Glutamatergic neuron (in vitro differentiated cells): Measurements from ENCODE around the gene TPPP3. TPM values are rescaled to one million over a fixed set of nuclear protein-coding genes. Genes with fewer than 3 reads are reported as not detected.

Experiments used
- DNase-seq: peaks from one replicate; pipeline ENCODE4 v3.0.0; 2022
- H3K27ac Mint-ChIP-seq: one replicate; pipeline ENCODE4 v1.8.0; 2020; ENCODE audit warnings: mild to moderate bottlenecking, mixed read lengths, inconsistent platforms; ENCODE audit not compliant: unreplicated experiment
- H3K27me3 Mint-ChIP-seq: one replicate; pipeline ENCODE4 v1.8.0; 2020; ENCODE audit warnings: mild to moderate bottlenecking, moderate library complexity, mixed read lengths, inconsistent platforms; ENCODE audit not compliant: unreplicated experiment
- H3K36me3 Mint-ChIP-seq: one replicate; pipeline ENCODE4 v1.8.0; 2020; ENCODE audit warnings: mild to moderate bottlenecking, mixed read lengths, inconsistent platforms; ENCODE audit not compliant: unreplicated experiment
- H3K4me1 Mint-ChIP-seq: one replicate; pipeline ENCODE4 v1.8.0; 2020; ENCODE audit warnings: mild to moderate bottlenecking, low read depth, mixed read lengths, inconsistent platforms; ENCODE audit not compliant: unreplicated experiment
- H3K4me3 Mint-ChIP-seq: one replicate; pipeline ENCODE4 v1.8.0; 2020; ENCODE audit warnings: mild to moderate bottlenecking, mixed read lengths, inconsistent platforms; ENCODE audit not compliant: unreplicated experiment
- H3K9me3 Mint-ChIP-seq: one replicate; pipeline ENCODE4 v1.8.0; 2020; ENCODE audit warnings: mild to moderate bottlenecking, moderate library complexity, mixed read lengths, inconsistent platforms; ENCODE audit not compliant: unreplicated experiment
- long read RNA-seq: library from polyadenylated mRNA; unstranded; transcript quantifications from one replicate; pipeline ENCODE4 v2.0.0, GENCODE V29; 2020; ENCODE audit not compliant: unreplicated experiment
- total RNA-seq: library from RNA; stranded (reverse); fragmentation: NEBNext Ultra II Directional; extraction: Animal tissue kit (Norgen Biotek cat#: 25700); gene quantifications from one replicate; pipeline ENCODE4 v1.2.1, GENCODE V29; 2021; ENCODE audit not compliant: unreplicated experiment
- TF ChIP-seq, protein P1 (sequence below): fragments of 200-600 bp; sonication (generic); IDR thresholded peaks from one replicate; pipeline ENCODE4 v1.5.0; 2021; ENCODE audit not compliant: partially characterized antibody, unreplicated experiment

TPPP3 gene
- 21.7 TPM for total RNA-seq
- long read RNA-seq, transcript TPPP3-202 (4 exons, 1,058 nt) = major isoform, 17 of 19 reads
- long read RNA-seq, partial matches to known transcripts = 1 of 19 reads
- long read RNA-seq, other reads (novel, unspliced or antisense) = 0 of 19 reads

DNA sequence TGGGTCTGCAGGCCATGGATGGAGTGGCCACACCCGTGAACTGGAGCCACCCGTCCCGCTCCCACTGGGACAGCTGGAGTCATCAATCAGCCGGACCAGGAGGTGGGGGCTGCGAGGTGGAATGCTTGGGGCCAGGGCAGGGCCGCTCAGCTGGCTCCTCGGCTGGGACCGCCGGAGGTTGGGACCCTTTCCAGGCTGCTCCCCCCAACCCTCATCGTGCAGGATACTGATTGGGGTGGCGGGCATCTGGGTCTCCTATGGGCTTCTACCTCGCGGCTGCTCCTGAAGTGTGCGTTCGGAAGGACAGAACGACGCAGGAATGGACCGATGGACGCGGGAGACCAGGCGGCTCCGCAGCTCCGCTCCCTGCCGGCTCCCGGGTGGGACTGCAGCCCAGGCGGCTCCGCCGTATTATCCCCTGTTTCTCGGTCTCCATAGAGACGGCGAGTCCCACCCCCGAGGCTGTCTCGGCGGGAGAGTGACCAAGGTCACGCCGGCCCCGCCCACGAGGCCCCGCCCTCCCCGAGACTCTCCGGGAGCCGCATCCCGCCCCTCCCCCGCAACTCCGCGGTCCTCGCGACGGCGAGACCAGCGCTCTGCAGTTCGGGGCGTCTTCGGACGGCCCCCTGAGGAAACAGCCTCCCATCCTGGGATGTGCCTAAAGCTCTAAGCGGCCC, at the start of gene TPPP3:
Gene TPPP3 (minus strand): TSS at position 388 of the 677 bp plus-strand sequence. CDS start 2,387 bp downstream, outside the sequence.
- H3K36me3 Mint-ChIP-seq = no peaks in the 10 kb centered on the region
- peak within 1 kb of the TSS; percentile 85 for H3K4me3 Mint-ChIP-seq
- H3K27me3 Mint-ChIP-seq = peaks cover 15% of the 10 kb centered on the region
- DNase-seq = peak; percentile 89
- peaks cover 20% of the 10 kb centered on the region for H3K4me1 Mint-ChIP-seq
- TF ChIP-seq, protein P1, sequence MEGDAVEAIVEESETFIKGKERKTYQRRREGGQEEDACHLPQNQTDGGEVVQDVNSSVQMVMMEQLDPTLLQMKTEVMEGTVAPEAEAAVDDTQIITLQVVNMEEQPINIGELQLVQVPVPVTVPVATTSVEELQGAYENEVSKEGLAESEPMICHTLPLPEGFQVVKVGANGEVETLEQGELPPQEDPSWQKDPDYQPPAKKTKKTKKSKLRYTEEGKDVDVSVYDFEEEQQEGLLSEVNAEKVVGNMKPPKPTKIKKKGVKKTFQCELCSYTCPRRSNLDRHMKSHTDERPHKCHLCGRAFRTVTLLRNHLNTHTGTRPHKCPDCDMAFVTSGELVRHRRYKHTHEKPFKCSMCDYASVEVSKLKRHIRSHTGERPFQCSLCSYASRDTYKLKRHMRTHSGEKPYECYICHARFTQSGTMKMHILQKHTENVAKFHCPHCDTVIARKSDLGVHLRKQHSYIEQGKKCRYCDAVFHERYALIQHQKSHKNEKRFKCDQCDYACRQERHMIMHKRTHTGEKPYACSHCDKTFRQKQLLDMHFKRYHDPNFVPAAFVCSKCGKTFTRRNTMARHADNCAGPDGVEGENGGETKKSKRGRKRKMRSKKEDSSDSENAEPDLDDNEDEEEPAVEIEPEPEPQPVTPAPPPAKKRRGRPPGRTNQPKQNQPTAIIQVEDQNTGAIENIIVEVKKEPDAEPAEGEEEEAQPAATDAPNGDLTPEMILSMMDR = peak; percentile 74
- H3K9me3 Mint-ChIP-seq = peaks cover 2% of the 10 kb centered on the region
- H3K27ac Mint-ChIP-seq = peak within 1 kb of the TSS; percentile 72

DNA sequence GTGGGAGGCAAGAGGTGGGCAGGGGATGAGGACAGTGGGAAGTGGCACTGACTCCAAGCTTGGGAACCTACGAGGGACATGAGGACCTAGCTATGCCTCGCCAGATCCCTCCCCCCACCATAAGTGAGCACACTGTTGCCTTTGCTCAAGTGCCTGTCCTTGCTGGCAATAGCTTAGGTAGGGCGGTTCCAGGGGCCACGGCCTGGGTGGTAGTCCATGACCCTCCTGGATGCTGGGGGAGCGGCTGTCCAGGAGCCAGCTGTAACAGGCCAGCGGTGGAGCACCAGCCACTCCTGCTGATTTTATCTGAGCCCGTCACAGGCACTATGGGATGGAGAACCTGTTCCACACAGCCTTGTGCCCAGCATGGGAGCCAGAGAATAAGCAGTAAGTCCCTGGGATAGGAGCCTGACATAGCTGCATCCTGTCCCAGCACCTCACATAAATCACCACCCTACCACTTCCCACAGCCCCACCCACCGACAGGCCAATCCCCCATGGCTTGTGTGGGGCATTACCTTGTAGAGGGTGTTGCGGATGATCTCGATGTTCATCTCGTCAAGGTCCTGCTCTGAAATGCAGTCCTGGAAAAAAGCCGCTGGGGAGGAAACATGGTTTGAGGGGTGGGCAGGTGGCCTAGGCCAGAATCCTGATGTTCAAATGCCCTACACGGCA, 49.4 kb upstream of the TPPP3 start:
- Mint-ChIP-seq H3K27me3 (peaks cover 14% of the 10 kb centered on the region), H3K4me1 (peaks cover 21% of the 10 kb centered on the region), H3K36me3 (no peaks in the 10 kb centered on the region), H3K9me3 (no peaks in the 10 kb centered on the region), H3K4me3 (no peak overlapping the region), H3K27ac (no peak overlapping the region)
- TF ChIP-seq, protein P1 = no peak
- DNase-seq = no peak

DNA sequence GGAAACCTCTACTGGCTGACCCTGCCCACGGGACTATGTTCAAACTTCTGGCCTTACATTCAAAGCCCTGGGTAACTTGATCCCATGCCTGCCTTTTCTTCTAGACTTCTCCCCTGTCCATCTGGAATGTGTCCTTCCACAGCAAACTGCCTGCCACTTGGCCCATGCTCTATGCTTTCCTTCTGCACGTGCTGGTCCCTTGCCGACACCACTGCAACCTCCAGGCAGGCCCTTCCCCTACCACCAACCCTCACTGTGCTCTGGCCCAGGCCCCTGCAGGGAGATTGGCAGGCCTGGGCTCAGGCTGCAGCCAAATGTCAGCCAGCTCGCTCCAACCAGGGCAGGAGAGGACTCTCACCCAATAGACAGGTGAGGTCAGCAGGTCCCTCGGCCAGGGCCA, 48.6 kb upstream of the TPPP3 start:
- no peak for DNase-seq
- Mint-ChIP-seq H3K27ac (no peak overlapping the region), H3K4me3 (no peak overlapping the region), H3K27me3 (peaks cover 15% of the 10 kb centered on the region), H3K4me1 (peaks cover 21% of the 10 kb centered on the region), H3K36me3 (no peaks in the 10 kb centered on the region), H3K9me3 (peaks cover 2% of the 10 kb centered on the region)
- TF ChIP-seq, protein P1 = no peak

DNA sequence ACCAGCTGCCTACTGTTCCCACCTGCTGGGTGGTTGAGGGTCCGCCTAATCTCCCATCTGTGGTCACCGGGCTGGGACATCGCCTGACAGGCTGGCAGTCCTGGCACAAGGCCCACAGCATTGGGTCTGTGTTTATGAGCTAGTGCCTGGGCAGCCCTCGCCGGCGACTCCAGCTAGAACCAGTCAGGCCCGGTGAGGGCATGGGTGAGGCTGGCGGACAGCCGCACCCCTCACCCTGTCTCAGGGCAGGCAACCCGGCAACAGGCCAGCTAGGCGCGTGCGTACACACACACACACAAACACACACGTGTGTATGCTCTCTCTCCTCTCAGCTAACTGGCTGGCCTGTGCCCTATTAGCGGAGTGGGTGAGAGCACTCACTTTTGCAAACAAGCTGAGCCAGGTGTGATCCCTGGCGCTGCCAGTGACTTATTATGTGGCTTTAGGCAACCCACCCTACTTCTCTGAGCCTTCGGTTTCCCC, 48.0 kb upstream of the TPPP3 start:
- Mint-ChIP-seq H3K4me1 (peaks cover 15% of the 10 kb centered on the region), H3K36me3 (no peaks in the 10 kb centered on the region), H3K27ac (no peak overlapping the region), H3K9me3 (peaks cover 3% of the 10 kb centered on the region), H3K4me3 (no peak overlapping the region), H3K27me3 (peaks cover 12% of the 10 kb centered on the region)
- TF ChIP-seq, protein P1 = no peak
- DNase-seq = no peak
